HG03135 (cell line): ENCODE results near the gene SLC22A1.
"Not testable (repeated sequence)": the region's sequence is repeated elsewhere in the genome, so short reads cannot be mapped to it uniquely, and the experiment has no call there.

ENCODE experiments used
- ATAC-seq: cut with Tn5 transposase; IDR thresholded peaks from one replicate; pipeline ENCODE4 v1.9.1; 2021; ENCODE audit warnings: mild to moderate bottlenecking, moderate library complexity; ENCODE audit not compliant: unreplicated experiment

The SLC22A1 gene

GRCh38 chr6:160093061-160093460 lies 28.6 kb upstream of the SLC22A1 start:
- ATAC-seq, result no peak

- ATAC-seq, result no peak
These were observed 27.7 kb upstream of the SLC22A1 start for GRCh38 chr6:160093946-160094345.

GRCh38 chr6:160095146-160095845 lies 26.3 kb upstream of the SLC22A1 start:
- ATAC-seq, result no peak

GRCh38 chr6:160101277-160102205 lies 20.1 kb upstream of the SLC22A1 start:
- no peak for ATAC-seq

GRCh38 chr6:160102399-160102798 lies 19.2 kb upstream of the SLC22A1 start:
- ATAC-seq, result no peak

- ATAC-seq, result no peak
These were observed 18.4 kb upstream of the SLC22A1 start for GRCh38 chr6:160102956-160103824.

GRCh38 chr6:160103825-160104100 lies 17.9 kb upstream of the SLC22A1 start:
- ATAC-seq, result no peak

- ATAC-seq, result no peak
These were observed 16.6 kb upstream of the SLC22A1 start for GRCh38 chr6:160104821-160105517.

- no peak for ATAC-seq
These were observed 15.6 kb upstream of the SLC22A1 start for GRCh38 chr6:160106010-160106409.

- no peak for ATAC-seq
These were observed 14.9 kb upstream of the SLC22A1 start for GRCh38 chr6:160106701-160107100.

- ATAC-seq, result no peak
These were observed 13.5 kb upstream of the SLC22A1 start for GRCh38 chr6:160108077-160108476.

GRCh38 chr6:160110586-160111123 lies 11.0 kb upstream of the SLC22A1 start:
- no peak for ATAC-seq

GRCh38 chr6:160111806-160112205 lies 9.8 kb upstream of the SLC22A1 start:
- no peak for ATAC-seq

- ATAC-seq, result no peak
These were observed 8.9 kb upstream of the SLC22A1 start for GRCh38 chr6:160112628-160113299.

GRCh38 chr6:160114536-160114935 lies 7.1 kb upstream of the SLC22A1 start:
- not testable (repeated sequence) for ATAC-seq

GRCh38 chr6:160115421-160115820 lies 6.2 kb upstream of the SLC22A1 start:
- no peak for ATAC-seq

GRCh38 chr6:160116411-160116810 lies 5.2 kb upstream of the SLC22A1 start:
- no peak for ATAC-seq

GRCh38 chr6:160117137-160117536 lies 4.5 kb upstream of the SLC22A1 start:
- no peak for ATAC-seq

GRCh38 chr6:160118620-160119229 lies 2.9 kb upstream of the SLC22A1 start:
- no peak for ATAC-seq
